AG08395 (cell line): ENCODE results near the gene SCUBE2.
"Not testable (repeated sequence)": the region's sequence is repeated elsewhere in the genome, so short reads cannot be mapped to it uniquely, and the experiment has no call there.

Experiments used
- DNase-seq: peaks from one replicate; pipeline ENCODE4 v3.0.0; 2012; ENCODE audit warnings: mixed read lengths, low spot score

Gene SCUBE2

GRCh38 chr11:9104580-9104979 lies 13.2 kb upstream of the SCUBE2 start:
- no peak for DNase-seq

- DNase-seq = no peak
Observed at GRCh38 chr11:9103542-9104276, 12.3 kb upstream of the SCUBE2 start.

DNA sequence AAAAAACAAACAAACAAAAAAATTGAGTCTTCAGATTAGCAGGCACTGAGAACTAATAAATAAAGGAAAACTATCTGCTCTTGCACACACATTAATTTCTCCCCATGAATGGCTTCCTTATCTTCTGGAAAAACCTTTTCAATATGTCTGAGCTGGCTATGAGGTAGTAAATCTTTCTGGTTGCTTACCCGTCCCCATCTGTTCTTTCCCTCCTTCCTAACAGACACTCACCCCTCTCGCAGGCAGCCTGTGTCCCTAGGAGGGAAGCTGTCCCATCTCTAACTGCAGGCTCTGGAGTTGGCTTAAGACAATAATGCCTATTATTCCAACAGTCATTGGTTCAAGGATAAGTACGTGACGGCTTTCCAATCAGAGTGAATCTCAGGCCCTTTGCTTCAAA lies 8.2 kb upstream of the SCUBE2 start:
- no peak for DNase-seq

- not testable (repeated sequence) for DNase-seq
Observed at GRCh38 chr11:9098455-9098854, 7.1 kb upstream of the SCUBE2 start.

DNA sequence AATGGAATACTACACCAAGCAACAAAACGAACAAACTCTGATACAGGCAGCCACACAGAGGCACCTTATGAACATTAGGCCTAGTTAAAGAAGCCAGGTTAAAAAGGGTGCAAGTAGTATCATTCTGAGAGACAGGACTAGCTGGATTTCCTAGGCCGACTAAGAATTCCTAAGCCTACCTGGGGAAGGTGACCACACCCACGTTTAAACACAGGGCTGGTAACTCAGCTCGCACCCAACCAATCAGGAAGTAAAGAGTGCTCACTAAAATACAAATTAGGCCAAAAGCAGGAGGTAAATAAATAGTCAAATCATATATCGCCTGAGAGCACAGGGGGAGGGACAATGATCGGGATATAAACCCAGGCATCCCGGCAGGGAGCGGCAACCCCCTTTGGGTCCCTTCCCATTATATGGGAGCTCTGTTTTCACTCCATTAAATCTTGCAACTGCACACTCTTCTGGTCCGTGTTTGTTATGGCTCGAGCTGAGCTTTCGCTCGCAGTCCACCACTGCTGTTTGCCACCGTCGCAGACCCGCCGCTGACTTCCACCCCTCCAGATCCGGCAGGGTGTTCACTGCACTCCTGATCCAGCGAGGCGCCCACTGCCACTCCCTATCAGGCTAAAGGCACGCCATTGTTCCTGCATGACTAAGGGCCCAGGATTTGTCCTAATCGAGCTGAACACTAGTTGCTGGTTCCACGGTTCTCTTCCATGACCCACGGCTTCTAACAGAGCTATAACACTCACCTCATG lies 6.0 kb upstream of the SCUBE2 start:
- not testable (repeated sequence) for DNase-seq

GRCh38 chr11:9096427-9096826 lies 5.0 kb upstream of the SCUBE2 start:
- DNase-seq = no peak

- no peak for DNase-seq
Observed at GRCh38 chr11:9095421-9095820, 4.0 kb upstream of the SCUBE2 start.

GRCh38 chr11:9094420-9094819 lies 3.0 kb upstream of the SCUBE2 start:
- DNase-seq = no peak

DNA sequence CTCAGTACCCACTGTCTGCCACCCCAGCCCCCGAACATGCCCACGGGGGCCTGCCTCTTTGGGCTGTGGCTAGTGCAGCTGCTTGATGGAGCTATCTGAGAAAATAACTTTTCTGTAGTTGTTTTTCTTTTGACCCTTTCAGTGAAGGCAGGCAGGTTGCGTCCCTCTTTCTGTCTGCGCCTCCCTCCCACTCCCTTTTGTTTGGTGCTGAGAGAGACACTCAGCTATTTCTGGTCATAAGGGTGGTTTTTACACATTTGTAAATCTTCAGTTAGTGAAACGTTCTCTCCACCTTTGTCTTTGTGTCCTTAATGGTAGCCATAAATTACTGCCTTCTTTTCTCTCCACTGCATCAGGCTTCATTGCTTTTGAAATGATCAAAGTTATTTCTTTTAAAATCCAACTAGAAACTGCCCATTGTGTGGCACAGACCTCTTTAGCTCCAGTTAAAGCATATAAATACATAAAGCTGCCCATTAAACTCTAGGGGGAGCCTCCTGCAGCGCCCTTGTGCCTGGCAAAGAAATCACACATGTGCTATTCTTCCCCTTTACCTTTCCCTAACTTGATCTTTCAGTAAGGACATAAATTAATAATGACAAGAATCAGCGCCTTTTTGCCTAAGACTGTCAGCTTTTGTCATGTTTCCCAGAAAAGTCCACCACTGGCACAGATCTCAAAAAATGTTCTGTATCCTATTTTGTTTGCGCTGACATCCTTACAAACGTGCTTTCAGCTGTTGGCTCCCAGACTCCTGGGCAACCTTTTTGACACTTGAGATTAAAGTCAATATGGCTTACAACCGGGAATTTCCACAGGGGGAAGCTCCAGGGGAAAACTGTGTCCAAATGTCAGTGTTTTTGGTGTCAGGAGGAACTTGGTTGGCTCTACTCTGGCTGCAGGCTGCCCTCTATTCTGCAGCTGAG lies 1.7 kb upstream of the SCUBE2 start:
- no peak for DNase-seq

DNA sequence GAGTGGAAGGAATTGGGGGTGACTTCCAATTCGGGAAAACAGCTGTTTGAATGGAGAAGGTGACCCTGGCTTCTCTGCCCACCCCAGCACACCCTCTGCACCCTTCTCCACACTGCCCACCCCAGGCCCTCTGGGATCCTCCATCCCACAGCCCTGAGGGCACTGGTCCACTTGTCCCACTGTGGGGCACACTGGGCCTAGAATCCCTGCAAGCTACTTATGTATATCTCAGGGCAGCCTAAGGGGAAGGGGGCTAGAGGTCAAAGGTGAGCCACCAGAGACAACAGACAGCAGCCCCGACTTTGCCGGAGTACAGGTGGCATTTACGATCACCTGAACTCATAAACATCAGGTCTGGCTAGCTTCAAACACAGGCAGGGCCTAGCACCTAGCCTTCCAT lies 673 bp upstream of the SCUBE2 start:
- DNase-seq = no peak

GRCh38 chr11:9090488-9091043 lies 833 bp downstream of the SCUBE2 start:
- peak; percentile 28 for DNase-seq

DNA sequence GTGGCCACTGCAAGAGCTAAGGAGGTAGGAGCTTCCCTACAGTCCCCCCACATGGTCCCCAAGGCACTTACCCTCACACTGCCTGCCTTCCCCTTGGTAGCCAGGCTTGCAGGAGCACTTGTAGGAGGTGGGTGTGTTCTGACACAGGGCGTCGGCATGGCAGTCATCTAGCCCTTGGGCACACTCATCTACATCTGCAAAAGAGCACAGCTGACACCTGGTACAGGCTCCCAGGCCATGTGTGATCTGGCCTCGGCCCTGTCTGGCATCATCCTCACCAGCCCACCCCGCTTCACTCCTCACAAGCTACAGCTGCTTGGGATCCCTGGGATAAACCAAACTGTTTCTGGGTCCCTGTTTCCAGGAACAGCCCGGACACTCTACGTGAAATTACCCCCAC lies 1.8 kb downstream of the SCUBE2 start:
- no peak for DNase-seq

GRCh38 chr11:9089061-9089460 lies 2.3 kb downstream of the SCUBE2 start:
- no peak for DNase-seq

- DNase-seq = no peak
Observed at GRCh38 chr11:9082575-9082974, 8.8 kb downstream of the SCUBE2 start.

DNA sequence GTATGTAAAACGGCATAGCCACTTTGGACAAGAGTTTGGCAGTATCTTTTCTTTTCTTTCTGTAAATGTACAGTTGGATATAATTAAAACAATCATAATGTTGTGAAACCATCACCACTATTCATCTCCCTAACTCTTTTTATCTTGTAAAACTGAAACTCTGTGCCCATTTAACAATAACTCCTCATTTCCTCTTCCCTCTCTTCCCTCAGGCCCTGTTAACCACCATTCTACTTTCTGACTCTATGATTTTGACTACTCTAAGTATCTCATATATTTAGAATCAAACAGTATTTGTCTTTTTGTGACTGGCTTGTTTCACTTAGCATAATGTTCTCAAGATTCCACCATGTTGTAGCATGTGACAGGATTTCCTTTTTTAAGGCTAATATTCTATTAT lies 10.2 kb downstream of the SCUBE2 start:
- DNase-seq = no peak

- DNase-seq = no peak
Observed at GRCh38 chr11:9078113-9079086, 13.0 kb downstream of the SCUBE2 start.

GRCh38 chr11:9077164-9077563 lies 14.2 kb downstream of the SCUBE2 start:
- DNase-seq = no peak

GRCh38 chr11:9076661-9077060 lies 14.7 kb downstream of the SCUBE2 start:
- no peak for DNase-seq

DNA sequence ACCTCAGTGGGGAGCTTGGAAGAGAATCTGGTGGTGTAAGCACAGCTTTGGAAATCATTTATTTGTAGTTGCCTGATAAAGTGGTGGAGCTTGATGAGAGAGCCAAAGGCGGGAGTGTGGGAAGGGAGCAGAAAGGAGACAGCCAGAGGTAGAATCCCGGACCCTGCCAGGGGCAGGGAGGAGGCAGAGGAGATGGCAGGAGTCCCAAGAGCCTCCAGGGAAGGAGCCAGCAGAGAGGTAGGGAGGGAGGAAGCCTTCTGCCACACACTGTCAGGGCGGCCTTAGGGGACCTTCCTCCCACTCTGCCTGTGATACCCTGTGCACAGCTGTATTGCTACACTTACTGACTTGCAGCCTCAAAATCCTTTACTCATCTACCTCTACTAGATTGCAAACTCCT lies 15.4 kb downstream of the SCUBE2 start:
- no peak for DNase-seq

DNA sequence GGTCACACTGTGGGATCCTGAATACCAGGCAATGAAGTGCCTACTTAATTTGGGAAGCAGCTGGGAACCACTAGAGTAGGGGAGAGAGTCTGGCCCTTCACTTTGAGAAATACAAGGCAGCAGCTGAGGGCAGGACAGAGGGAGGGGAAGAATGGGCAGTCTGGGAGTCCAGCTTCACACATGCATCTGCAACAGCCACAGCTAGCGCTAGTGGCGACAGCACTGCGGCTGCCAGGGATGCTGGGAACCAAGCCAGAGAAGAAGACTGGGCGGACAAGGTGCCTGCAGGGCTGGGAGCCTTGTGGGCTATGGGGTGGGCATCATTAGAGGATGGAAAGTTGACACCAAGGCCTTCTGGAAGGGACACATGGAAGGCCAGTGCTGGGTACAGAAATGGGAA lies 15.8 kb downstream of the SCUBE2 start:
- DNase-seq = no peak
